ENCODE results near the gene GREM1. TPM values are rescaled to one million over a fixed set of nuclear protein-coding genes. Genes with fewer than 3 reads are reported as not detected.

Gene GREM1
- total RNA-seq, 1 experiment from 2014 or later: 1.1 TPM

- Histone ChIP-seq H2AK5ac (ENCODE audit: insufficient read length, low read length) (no peak overlapping the region), H3K4me1 (ENCODE audit: insufficient read depth, low read length) (peaks cover 3% of the 10 kb centered on the region; the same call in 1 of the 2 replicates), H3K27me3 (ENCODE audit: insufficient read depth, low read length) (no peaks in the 10 kb centered on the region), H4K8ac (replicated peaks; ENCODE audit: insufficient read length, low read depth, low read length) (no peak overlapping the region), H2BK20ac (ENCODE audit: low read depth, low read length, poor library complexity, severe bottlenecking) (no peak overlapping the region), H2BK5ac (ENCODE audit: insufficient read length, low read length) (no peak overlapping the region), H3K23ac (ENCODE audit: insufficient read length, low read depth, low read length) (no peak overlapping the region), H3K56ac (ENCODE audit: insufficient read length, low read depth, low read length) (no peak overlapping the region), H3K9me3 (ENCODE audit: control insufficient read depth, low read depth, low read length) (no peaks in the 10 kb centered on the region), H3K14ac (ENCODE audit: insufficient read depth, low read length) (no peak overlapping the region), H2BK15ac (ENCODE audit: low read depth, low read length) (no peak overlapping the region), H3K4ac (ENCODE audit: low read depth, low read length) (no peak overlapping the region), H3K18ac (ENCODE audit: insufficient read length, low read depth, low read length) (no peak overlapping the region), H4K5ac (ENCODE audit: insufficient read length, low read depth, low read length) (no peak overlapping the region), H2BK12ac (ENCODE audit: insufficient read length, low read depth, low read length) (no peak overlapping the region), H2BK120ac (ENCODE audit: low read depth, low read length, poor library complexity, severe bottlenecking) (no peak overlapping the region), H3K23me2 (ENCODE audit: insufficient read length, low read depth, low read length, poor library complexity, severe bottlenecking) (no peaks in the 10 kb centered on the region), H2AFZ (ENCODE audit: low read length) (no peak overlapping the region), H3K79me2 (ENCODE audit: insufficient read depth, low read length) (no peaks in the 10 kb centered on the region), H4K91ac (ENCODE audit: insufficient read length, low read depth, low read length) (no peak overlapping the region), H3K4me2 (ENCODE audit: insufficient read depth, insufficient read length, low read length) (no peak overlapping the region), H3T11ph (ENCODE audit: low read length) (no peak overlapping the region), H3K79me1 (ENCODE audit: insufficient read depth, low read depth, low read length, poor library complexity, severe bottlenecking) (no peaks in the 10 kb centered on the region), H3K27ac (ENCODE audit: insufficient read length, low read depth, low read length) (no peak overlapping the region), H4K20me1 (ENCODE audit: control insufficient read depth, insufficient read depth, insufficient read length) (no peaks in the 10 kb centered on the region), H3K9ac (ENCODE audit: extremely low read depth, insufficient read length, low read length) (no peak overlapping the region)
- no peaks in the 10 kb centered on the region for H3K36me3 Mint-ChIP-seq (ENCODE audit: insufficient read depth in 1 of 3, low read depth in 3 of 3)
- H3K4me1 Mint-ChIP-seq: peaks cover 8% of the 10 kb centered on the region in 2 experiments; a peak in 3 of 4 replicates
- no peak for DNase-seq
- no peak overlapping the region for H3K27ac Mint-ChIP-seq
- H3K9me3 Mint-ChIP-seq: peaks cover 0 to under 1% of the 10 kb centered on the region in 2 experiments; a peak in 1 of 5 replicates
- TF ChIP-seq, protein P1, sequence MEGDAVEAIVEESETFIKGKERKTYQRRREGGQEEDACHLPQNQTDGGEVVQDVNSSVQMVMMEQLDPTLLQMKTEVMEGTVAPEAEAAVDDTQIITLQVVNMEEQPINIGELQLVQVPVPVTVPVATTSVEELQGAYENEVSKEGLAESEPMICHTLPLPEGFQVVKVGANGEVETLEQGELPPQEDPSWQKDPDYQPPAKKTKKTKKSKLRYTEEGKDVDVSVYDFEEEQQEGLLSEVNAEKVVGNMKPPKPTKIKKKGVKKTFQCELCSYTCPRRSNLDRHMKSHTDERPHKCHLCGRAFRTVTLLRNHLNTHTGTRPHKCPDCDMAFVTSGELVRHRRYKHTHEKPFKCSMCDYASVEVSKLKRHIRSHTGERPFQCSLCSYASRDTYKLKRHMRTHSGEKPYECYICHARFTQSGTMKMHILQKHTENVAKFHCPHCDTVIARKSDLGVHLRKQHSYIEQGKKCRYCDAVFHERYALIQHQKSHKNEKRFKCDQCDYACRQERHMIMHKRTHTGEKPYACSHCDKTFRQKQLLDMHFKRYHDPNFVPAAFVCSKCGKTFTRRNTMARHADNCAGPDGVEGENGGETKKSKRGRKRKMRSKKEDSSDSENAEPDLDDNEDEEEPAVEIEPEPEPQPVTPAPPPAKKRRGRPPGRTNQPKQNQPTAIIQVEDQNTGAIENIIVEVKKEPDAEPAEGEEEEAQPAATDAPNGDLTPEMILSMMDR (conservative IDR thresholded peaks at IDR 0.05): no peak
- WGBS (ENCODE audit: extremely low coverage, insufficient read length, low lambda C conversion rate): no CpG with 5 or more reads among the region's 3 CpGs
- H3K4me3 Mint-ChIP-seq: no peak overlapping the region
- H3K27me3 Mint-ChIP-seq (ENCODE audit: low read depth): no peaks in the 10 kb centered on the region
Measured at GRCh38 chr15:32750979-32751378, 33.2 kb downstream of the GREM1 start.

All from H9 (cell line).